Thyroid gland (tissue), 4 donors: Measurements from ENCODE around the gene ETAA1.

ENCODE experiments used
- CTCF ChIP-seq, 6 experiments: fragments of 200-600 bp in 3 of 6; fragments of 450-650 bp in 3 of 6; sonication (generic) in 3 of 6; IDR thresholded peaks; one replicate each; pipeline ENCODE4 v1.5.1; 2016 to 2019; ENCODE audit warnings: antibody characterized with exemption in 6 of 6, mild to moderate bottlenecking in 2 of 6, inconsistent platforms in 1 of 6, moderate library complexity in 1 of 6
- POLR2A ChIP-seq, 2 donors: fragments of 450-650 bp; IDR thresholded peaks; one replicate each; pipeline ENCODE4 v1.6.1; 2017; ENCODE audit warnings: antibody characterized with exemption in 2 of 2, mild to moderate bottlenecking in 2 of 2, moderate library complexity in 1 of 2

GRCh38 chr2:67389286-67389685 lies 7.8 kb upstream of the ETAA1 start:
- TF ChIP-seq CTCF (IDR thresholded peaks at IDR 0.05), result no peak
- no peak for TF ChIP-seq POLR2A (IDR thresholded peaks at IDR 0.05)
